ENCODE data around the gene MYOF.

DNA sequence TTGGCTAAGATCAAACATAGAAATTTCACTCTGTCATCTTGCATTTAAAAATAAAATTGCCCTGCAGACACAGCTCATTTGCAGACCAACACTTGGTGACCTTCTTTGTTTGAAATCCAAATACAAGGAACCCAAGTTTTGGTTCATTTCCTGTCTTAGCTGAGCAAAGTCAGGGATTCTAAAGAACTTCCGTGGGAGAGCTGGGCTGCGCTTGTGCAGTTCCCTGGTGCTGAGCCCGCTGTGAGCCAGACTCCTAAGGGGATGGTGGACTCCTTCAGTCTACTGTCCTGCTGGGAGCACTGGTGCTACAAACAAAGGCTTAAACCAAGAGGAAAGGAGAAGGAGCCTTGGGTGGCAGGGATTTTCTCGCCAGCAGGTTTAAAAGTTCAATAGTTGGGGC lies 60.0 kb downstream of the MYOF start:
- TF ChIP-seq, protein P1, sequence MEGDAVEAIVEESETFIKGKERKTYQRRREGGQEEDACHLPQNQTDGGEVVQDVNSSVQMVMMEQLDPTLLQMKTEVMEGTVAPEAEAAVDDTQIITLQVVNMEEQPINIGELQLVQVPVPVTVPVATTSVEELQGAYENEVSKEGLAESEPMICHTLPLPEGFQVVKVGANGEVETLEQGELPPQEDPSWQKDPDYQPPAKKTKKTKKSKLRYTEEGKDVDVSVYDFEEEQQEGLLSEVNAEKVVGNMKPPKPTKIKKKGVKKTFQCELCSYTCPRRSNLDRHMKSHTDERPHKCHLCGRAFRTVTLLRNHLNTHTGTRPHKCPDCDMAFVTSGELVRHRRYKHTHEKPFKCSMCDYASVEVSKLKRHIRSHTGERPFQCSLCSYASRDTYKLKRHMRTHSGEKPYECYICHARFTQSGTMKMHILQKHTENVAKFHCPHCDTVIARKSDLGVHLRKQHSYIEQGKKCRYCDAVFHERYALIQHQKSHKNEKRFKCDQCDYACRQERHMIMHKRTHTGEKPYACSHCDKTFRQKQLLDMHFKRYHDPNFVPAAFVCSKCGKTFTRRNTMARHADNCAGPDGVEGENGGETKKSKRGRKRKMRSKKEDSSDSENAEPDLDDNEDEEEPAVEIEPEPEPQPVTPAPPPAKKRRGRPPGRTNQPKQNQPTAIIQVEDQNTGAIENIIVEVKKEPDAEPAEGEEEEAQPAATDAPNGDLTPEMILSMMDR (conservative IDR thresholded peaks at IDR 0.05 in 1 of 2, IDR thresholded peaks at IDR 0.05 in 1 of 2; ENCODE audit: low read depth in 1 of 2, low read length in 2 of 2): no peak
- TF ChIP-seq EZH2 (IDR thresholded peaks at IDR 0.05; ENCODE audit: low read length, missing control alignments): no peak
